WTC11 (cell line): ENCODE results near the gene NLRP1. TPM values are rescaled to one million over a fixed set of nuclear protein-coding genes. Genes with fewer than 3 reads are reported as not detected.

Experiments used
- ATAC-seq: fragments of 200-7000 bp; cut with Tn5 transposase; 2 replicates; pipeline ENCODE4 v1.10.0; 2021; ENCODE audit warnings: mild to moderate bottlenecking, moderate library complexity
- CTCF ChIA-PET: fragments of 300-600 bp; sonication (Branson Sonifier 250); formaldehyde crosslinking; loops from one replicate; lab custom pipeline; 2021; ENCODE audit warnings: antibody characterized with exemption; lab: Charles Lee
- POLR2A ChIA-PET: fragments of 350-600 bp; sonication (Branson Sonifier 250); formaldehyde crosslinking; loops from one replicate; lab custom pipeline; 2021; ENCODE audit warnings: antibody characterized with exemption; lab: Charles Lee
- DNase-seq: peaks from one replicate; pipeline ENCODE4 v3.0.0; 2021; ENCODE audit warnings: low spot score
- H3K27ac Mint-ChIP-seq: 2 replicates; pipeline ENCODE4 v1.8.0; 2021; ENCODE audit warnings: mixed read lengths
- H3K27me3 Mint-ChIP-seq: 2 replicates; pipeline ENCODE4 v1.8.0; 2021; ENCODE audit warnings: low read depth, mild to moderate bottlenecking, moderate library complexity, mixed read lengths
- H3K36me3 Mint-ChIP-seq: 2 replicates; pipeline ENCODE4 v1.8.0; 2021; ENCODE audit warnings: mixed read lengths
- H3K4me1 Mint-ChIP-seq: 2 replicates; pipeline ENCODE4 v1.8.0; 2022; ENCODE audit warnings: mixed read lengths
- H3K4me3 Mint-ChIP-seq: 2 replicates; pipeline ENCODE4 v1.8.0; 2021; ENCODE audit warnings: mild to moderate bottlenecking, moderate library complexity, mixed read lengths
- H3K9me3 Mint-ChIP-seq: 2 replicates; pipeline ENCODE4 v1.8.0; 2021; ENCODE audit warnings: mixed read lengths
- CREB1 ChIP-seq: sonication (generic); formaldehyde crosslinking; IDR thresholded peaks from 2 replicates; pipeline ENCODE4 v1.8.0; 2023; ENCODE audit warnings: mild to moderate bottlenecking, missing genetic modification reagents
- ETV6 ChIP-seq: sonication (generic); formaldehyde crosslinking; IDR thresholded peaks from 2 replicates; pipeline ENCODE4 v1.8.1; 2022; ENCODE audit warnings: mild to moderate bottlenecking, missing genetic modification reagents
- GRHL2 ChIP-seq: fragments of 250-450 bp; sonication (Bioruptor Pico); IDR thresholded peaks from 2 replicates; pipeline ENCODE4 v1.8.0; 2022; ENCODE audit warnings: mild to moderate bottlenecking, moderate library complexity; ENCODE audit not compliant: insufficient replicate concordance, severe bottlenecking
- JUN ChIP-seq: sonication (generic); formaldehyde crosslinking; IDR thresholded peaks from 2 replicates; pipeline ENCODE4 v1.8.0; 2023; ENCODE audit warnings: mild to moderate bottlenecking, missing genetic modification reagents
- KAT7 ChIP-seq: sonication (generic); formaldehyde crosslinking; IDR thresholded peaks from 2 replicates; pipeline ENCODE4 v1.8.1; 2023; ENCODE audit warnings: missing genetic modification reagents, mild to moderate bottlenecking, borderline replicate concordance
- MYBL2 ChIP-seq: sonication (generic); formaldehyde crosslinking; IDR thresholded peaks from 2 replicates; pipeline ENCODE4 v1.8.1; 2023; ENCODE audit warnings: mild to moderate bottlenecking, moderate library complexity, missing genetic modification reagents
- NFE2L1 ChIP-seq: sonication (generic); formaldehyde crosslinking; IDR thresholded peaks from 2 replicates; pipeline ENCODE4 v1.8.1; 2023; ENCODE audit warnings: missing genetic modification reagents
- NR1H2 ChIP-seq: sonication (generic); formaldehyde crosslinking; IDR thresholded peaks from 2 replicates; pipeline ENCODE4 v1.9.0; 2021; ENCODE audit warnings: mild to moderate bottlenecking, moderate library complexity, missing genetic modification reagents
- NR2C2 ChIP-seq: sonication (generic); formaldehyde crosslinking; IDR thresholded peaks from 2 replicates; pipeline ENCODE4 v1.8.0; 2022; ENCODE audit warnings: mild to moderate bottlenecking, missing genetic modification reagents
- NR3C1 ChIP-seq: sonication (generic); formaldehyde crosslinking; conservative IDR thresholded peaks from 2 replicates; pipeline ENCODE4 v1.8.1; 2023; ENCODE audit warnings: low read depth, mild to moderate bottlenecking, missing genetic modification reagents
- RELA ChIP-seq: sonication (generic); formaldehyde crosslinking; IDR thresholded peaks from 2 replicates; pipeline ENCODE4 v1.8.1; 2022; ENCODE audit warnings: missing genetic modification reagents, mild to moderate bottlenecking, borderline replicate concordance
- RORB ChIP-seq: fragments of 250-450 bp; sonication (Bioruptor Pico); IDR thresholded peaks from 2 replicates; pipeline ENCODE4 v1.9.0; 2021; ENCODE audit warnings: mild to moderate bottlenecking
- ZNF263 ChIP-seq: sonication (generic); formaldehyde crosslinking; IDR thresholded peaks from 2 replicates; pipeline ENCODE4 v1.8.1; 2022; ENCODE audit warnings: low read depth, mild to moderate bottlenecking, moderate library complexity, missing genetic modification reagents
- ZNF317 ChIP-seq: sonication (generic); formaldehyde crosslinking; IDR thresholded peaks from 2 replicates; pipeline ENCODE4 v1.8.1; 2023; ENCODE audit warnings: low read depth, mild to moderate bottlenecking, moderate library complexity, missing genetic modification reagents, borderline replicate concordance
- total RNA-seq: library from RNA; stranded (reverse); gene quantifications from 3 replicates; pipeline ENCODE4 v1.2.3, GENCODE V29; 2021
- TF ChIP-seq, protein P1 (sequence below): fragments of 250-450 bp; sonication (Bioruptor Pico); IDR thresholded peaks from 2 replicates; pipeline ENCODE4 v1.8.0; 2021; ENCODE audit warnings: mild to moderate bottlenecking
- TF ChIP-seq, protein P2 (sequence below): fragments of 250-450 bp; sonication (Bioruptor Pico); IDR thresholded peaks from 2 replicates; pipeline ENCODE4 v1.9.0; 2021; ENCODE audit warnings: mild to moderate bottlenecking
- TF ChIP-seq, protein P3 (sequence below): fragments of 250-450 bp; sonication (Bioruptor Pico); IDR thresholded peaks from 2 replicates; pipeline ENCODE4 v2.1.2; 2022; ENCODE audit warnings: mild to moderate bottlenecking, moderate library complexity
- TF ChIP-seq, protein P4 (sequence below): sonication (generic); formaldehyde crosslinking; IDR thresholded peaks from 2 replicates; pipeline ENCODE4 v1.8.1; 2023; ENCODE audit warnings: mild to moderate bottlenecking, missing genetic modification reagents, moderate library complexity
- TF ChIP-seq, protein P5 (sequence below): sonication (generic); formaldehyde crosslinking; IDR thresholded peaks from 2 replicates; pipeline ENCODE4 v1.8.1; 2022; ENCODE audit warnings: mild to moderate bottlenecking, missing genetic modification reagents, moderate library complexity, borderline replicate concordance
- TF ChIP-seq, protein P6 (sequence below): sonication (generic); formaldehyde crosslinking; IDR thresholded peaks from 2 replicates; pipeline ENCODE4 v1.8.1; 2023; ENCODE audit warnings: mild to moderate bottlenecking, missing genetic modification reagents
- TF ChIP-seq, protein P7 (sequence below): fragments of 200-600 bp; IDR thresholded peaks from 2 replicates; pipeline ENCODE4 v1.8.0; 2022; ENCODE audit warnings: antibody characterized with exemption

NLRP1 gene
- total RNA-seq, 1 experiment from 2014 or later: 17.6 TPM

DNA sequence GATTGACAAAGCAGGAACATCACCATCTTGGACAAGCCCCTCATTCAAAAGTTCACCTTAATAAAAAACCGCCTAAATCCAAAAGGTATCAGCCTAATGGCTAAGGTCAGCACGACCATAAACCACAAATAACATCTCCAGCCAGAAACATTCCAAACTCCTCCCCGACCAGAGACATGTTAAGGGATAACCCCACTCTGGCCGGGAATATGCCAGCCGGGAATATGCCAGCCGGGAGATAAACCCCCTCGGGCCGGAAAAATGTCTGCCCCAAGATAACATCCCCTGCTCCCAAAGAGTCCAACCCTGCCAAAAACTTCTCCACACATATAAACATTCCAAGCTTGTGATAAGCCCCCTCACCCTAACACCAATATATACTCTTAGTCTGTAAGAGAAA is 116.9 kb downstream of the NLRP1 start:
- H3K4me1 Mint-ChIP-seq: peaks cover 23% of the 10 kb centered on the region
- ChIA-PET CTCF (interaction anchor here (4.4 kb wide), 1 partner anchor 28 kb away, joined by 23 read pairs; the partner anchor contains the start of gene C1QBP), POLR2A (interaction anchor here (0.5 to 2.0 kb wide), 3 partner anchors 19 to 520 kb away, joined by 4 to 17 read pairs (median 12); partner anchors contain the start of genes DERL2 and MIS12)
- ATAC-seq (no peak), DNase-seq (no peak)
- no peak for TF ChIP-seq NR3C1
- no peak for TF ChIP-seq RORB (CRISPR knock-in tag)
- no peak for TF ChIP-seq GRHL2 (CRISPR knock-in tag)
- TF ChIP-seq ETV6 (CRISPR knock-in tag): no peak
- TF ChIP-seq, protein P1, sequence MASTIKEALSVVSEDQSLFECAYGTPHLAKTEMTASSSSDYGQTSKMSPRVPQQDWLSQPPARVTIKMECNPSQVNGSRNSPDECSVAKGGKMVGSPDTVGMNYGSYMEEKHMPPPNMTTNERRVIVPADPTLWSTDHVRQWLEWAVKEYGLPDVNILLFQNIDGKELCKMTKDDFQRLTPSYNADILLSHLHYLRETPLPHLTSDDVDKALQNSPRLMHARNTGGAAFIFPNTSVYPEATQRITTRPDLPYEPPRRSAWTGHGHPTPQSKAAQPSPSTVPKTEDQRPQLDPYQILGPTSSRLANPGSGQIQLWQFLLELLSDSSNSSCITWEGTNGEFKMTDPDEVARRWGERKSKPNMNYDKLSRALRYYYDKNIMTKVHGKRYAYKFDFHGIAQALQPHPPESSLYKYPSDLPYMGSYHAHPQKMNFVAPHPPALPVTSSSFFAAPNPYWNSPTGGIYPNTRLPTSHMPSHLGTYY (CRISPR knock-in tag): no peak
- TF ChIP-seq NR2C2: no peak
- H3K36me3 Mint-ChIP-seq: peaks cover 9% of the 10 kb centered on the region
- H3K27ac Mint-ChIP-seq: peak overlapping the region; percentile 55
- no peaks in the 10 kb centered on the region for H3K9me3 Mint-ChIP-seq
- peak overlapping the region; percentile 89 for H3K4me3 Mint-ChIP-seq
- H3K27me3 Mint-ChIP-seq: no peaks in the 10 kb centered on the region

DNA sequence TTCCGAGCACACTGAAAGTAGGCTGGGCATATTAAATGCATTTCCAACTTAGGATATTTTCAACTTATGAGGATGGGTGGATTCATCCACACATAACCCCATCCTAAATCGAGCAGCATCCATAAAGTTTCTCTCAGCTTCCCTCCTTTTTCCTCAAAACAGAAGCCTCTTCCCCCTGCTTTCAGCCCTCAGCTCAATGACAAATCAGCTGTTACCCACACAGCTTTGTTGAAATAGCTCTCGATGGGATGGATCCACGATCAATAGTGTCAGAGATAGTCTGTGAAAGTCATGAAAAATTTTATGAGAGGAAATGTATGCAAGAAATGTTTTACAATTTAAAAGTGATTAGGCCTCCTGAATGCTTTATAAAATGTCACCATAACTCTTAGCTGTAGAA is 118.0 kb downstream of the NLRP1 start:
- Mint-ChIP-seq H3K4me1 (peaks cover 23% of the 10 kb centered on the region), H3K27ac (peak overlapping the region; percentile 61; the same call in 1 of the 2 replicates), H3K9me3 (no peaks in the 10 kb centered on the region), H3K4me3 (peak overlapping the region; percentile 89), H3K36me3 (peaks cover 19% of the 10 kb centered on the region), H3K27me3 (no peaks in the 10 kb centered on the region)
- ChIA-PET POLR2A (no interaction called here), CTCF (interaction anchor here (2.0 kb wide), 1 partner anchor 27 kb away, joined by 5 read pairs; the partner anchor contains the start of gene C1QBP)
- TF ChIP-seq ZNF317: no peak
- no peak for TF ChIP-seq ZNF263 (CRISPR knock-in tag)
- no peak for TF ChIP-seq RELA (CRISPR knock-in tag)
- TF ChIP-seq, protein P2, sequence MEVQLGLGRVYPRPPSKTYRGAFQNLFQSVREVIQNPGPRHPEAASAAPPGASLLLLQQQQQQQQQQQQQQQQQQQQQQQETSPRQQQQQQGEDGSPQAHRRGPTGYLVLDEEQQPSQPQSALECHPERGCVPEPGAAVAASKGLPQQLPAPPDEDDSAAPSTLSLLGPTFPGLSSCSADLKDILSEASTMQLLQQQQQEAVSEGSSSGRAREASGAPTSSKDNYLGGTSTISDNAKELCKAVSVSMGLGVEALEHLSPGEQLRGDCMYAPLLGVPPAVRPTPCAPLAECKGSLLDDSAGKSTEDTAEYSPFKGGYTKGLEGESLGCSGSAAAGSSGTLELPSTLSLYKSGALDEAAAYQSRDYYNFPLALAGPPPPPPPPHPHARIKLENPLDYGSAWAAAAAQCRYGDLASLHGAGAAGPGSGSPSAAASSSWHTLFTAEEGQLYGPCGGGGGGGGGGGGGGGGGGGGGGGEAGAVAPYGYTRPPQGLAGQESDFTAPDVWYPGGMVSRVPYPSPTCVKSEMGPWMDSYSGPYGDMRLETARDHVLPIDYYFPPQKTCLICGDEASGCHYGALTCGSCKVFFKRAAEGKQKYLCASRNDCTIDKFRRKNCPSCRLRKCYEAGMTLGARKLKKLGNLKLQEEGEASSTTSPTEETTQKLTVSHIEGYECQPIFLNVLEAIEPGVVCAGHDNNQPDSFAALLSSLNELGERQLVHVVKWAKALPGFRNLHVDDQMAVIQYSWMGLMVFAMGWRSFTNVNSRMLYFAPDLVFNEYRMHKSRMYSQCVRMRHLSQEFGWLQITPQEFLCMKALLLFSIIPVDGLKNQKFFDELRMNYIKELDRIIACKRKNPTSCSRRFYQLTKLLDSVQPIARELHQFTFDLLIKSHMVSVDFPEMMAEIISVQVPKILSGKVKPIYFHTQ (CRISPR knock-in tag): no peak
- TF ChIP-seq JUN (CRISPR knock-in tag): no peak
- TF ChIP-seq, protein P3, sequence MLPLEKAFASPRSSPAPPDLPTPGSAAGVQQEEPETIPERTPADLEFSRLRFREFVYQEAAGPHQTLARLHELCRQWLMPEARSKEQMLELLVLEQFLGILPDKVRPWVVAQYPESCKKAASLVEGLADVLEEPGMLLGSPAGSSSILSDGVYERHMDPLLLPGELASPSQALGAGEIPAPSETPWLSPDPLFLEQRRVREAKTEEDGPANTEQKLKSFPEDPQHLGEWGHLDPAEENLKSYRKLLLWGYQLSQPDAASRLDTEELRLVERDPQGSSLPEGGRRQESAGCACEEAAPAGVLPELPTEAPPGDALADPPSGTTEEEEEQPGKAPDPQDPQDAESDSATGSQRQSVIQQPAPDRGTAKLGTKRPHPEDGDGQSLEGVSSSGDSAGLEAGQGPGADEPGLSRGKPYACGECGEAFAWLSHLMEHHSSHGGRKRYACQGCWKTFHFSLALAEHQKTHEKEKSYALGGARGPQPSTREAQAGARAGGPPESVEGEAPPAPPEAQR: no peak
- no peak for TF ChIP-seq CREB1 (CRISPR knock-in tag)
- DNase-seq (no peak), ATAC-seq (no peak)

DNA sequence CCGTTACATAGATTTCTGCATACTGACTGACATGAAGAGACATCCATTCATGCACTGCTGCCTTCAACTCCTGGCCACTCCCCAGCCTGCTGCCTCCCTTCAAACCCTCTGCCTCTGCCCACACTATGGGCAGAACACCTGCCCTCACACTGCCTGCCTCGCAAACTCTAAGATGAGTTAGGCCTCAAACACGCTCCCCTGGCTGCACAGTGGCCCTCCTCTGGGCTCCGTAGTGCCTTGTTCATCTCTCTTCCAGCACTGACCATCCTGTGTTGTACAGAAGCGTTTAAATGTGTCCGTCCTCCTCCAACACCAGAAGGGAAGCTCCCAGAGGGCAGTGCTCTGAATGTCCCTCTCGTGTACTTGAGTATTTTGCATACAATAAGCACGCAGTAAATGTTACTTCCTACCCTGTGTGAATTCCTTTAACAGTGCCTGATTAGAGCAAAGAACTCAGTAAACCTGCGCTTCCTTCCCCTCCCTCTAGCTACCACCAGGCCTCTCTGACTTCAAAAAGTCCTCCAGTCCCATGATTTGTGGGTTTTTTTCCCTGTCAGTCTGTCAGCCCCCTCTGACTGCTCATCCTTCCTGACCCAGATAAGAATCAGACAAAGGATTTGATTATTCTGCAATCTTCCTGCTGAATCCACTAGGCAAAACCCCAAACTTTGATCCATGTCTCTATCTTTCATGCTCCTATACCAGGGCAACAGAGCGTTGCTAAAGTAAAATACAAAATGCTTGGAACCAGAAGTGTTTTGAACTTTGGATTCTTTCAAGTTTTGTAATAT is 119.4 kb downstream of the NLRP1 start:
- CTCF ChIA-PET: interaction anchor here (2.0 kb wide), 1 partner anchor 26 kb away, joined by 5 read pairs; the partner anchor contains the start of gene C1QBP
- ATAC-seq (no peak), DNase-seq (no peak)
- H3K27ac Mint-ChIP-seq: peak overlapping the region; percentile 75
- H3K4me1 Mint-ChIP-seq: peaks cover 23% of the 10 kb centered on the region
- no peaks in the 10 kb centered on the region for H3K9me3 Mint-ChIP-seq
- POLR2A ChIA-PET: no interaction called here
- peaks cover 32% of the 10 kb centered on the region for H3K36me3 Mint-ChIP-seq
- H3K27me3 Mint-ChIP-seq: no peaks in the 10 kb centered on the region
- no peak overlapping the region for H3K4me3 Mint-ChIP-seq
- no peak for TF ChIP-seq NFE2L1
- TF ChIP-seq KAT7 (CRISPR knock-in tag): no peak
- TF ChIP-seq, protein P4, sequence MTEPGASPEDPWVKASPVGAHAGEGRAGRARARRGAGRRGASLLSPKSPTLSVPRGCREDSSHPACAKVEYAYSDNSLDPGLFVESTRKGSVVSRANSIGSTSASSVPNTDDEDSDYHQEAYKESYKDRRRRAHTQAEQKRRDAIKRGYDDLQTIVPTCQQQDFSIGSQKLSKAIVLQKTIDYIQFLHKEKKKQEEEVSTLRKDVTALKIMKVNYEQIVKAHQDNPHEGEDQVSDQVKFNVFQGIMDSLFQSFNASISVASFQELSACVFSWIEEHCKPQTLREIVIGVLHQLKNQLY: no peak
- TF ChIP-seq, protein P5, sequence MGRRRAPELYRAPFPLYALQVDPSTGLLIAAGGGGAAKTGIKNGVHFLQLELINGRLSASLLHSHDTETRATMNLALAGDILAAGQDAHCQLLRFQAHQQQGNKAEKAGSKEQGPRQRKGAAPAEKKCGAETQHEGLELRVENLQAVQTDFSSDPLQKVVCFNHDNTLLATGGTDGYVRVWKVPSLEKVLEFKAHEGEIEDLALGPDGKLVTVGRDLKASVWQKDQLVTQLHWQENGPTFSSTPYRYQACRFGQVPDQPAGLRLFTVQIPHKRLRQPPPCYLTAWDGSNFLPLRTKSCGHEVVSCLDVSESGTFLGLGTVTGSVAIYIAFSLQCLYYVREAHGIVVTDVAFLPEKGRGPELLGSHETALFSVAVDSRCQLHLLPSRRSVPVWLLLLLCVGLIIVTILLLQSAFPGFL (CRISPR knock-in tag): no peak
- TF ChIP-seq, protein P6, sequence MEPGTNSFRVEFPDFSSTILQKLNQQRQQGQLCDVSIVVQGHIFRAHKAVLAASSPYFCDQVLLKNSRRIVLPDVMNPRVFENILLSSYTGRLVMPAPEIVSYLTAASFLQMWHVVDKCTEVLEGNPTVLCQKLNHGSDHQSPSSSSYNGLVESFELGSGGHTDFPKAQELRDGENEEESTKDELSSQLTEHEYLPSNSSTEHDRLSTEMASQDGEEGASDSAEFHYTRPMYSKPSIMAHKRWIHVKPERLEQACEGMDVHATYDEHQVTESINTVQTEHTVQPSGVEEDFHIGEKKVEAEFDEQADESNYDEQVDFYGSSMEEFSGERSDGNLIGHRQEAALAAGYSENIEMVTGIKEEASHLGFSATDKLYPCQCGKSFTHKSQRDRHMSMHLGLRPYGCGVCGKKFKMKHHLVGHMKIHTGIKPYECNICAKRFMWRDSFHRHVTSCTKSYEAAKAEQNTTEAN (CRISPR knock-in tag): no peak
- TF ChIP-seq, protein P7, sequence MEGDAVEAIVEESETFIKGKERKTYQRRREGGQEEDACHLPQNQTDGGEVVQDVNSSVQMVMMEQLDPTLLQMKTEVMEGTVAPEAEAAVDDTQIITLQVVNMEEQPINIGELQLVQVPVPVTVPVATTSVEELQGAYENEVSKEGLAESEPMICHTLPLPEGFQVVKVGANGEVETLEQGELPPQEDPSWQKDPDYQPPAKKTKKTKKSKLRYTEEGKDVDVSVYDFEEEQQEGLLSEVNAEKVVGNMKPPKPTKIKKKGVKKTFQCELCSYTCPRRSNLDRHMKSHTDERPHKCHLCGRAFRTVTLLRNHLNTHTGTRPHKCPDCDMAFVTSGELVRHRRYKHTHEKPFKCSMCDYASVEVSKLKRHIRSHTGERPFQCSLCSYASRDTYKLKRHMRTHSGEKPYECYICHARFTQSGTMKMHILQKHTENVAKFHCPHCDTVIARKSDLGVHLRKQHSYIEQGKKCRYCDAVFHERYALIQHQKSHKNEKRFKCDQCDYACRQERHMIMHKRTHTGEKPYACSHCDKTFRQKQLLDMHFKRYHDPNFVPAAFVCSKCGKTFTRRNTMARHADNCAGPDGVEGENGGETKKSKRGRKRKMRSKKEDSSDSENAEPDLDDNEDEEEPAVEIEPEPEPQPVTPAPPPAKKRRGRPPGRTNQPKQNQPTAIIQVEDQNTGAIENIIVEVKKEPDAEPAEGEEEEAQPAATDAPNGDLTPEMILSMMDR: no peak
- no peak for TF ChIP-seq MYBL2 (CRISPR knock-in tag)
- no peak for TF ChIP-seq NR1H2 (CRISPR knock-in tag)
